ENCODE data around the gene RPL39L.

- TF ChIP-seq CTCF (IDR thresholded peaks at IDR 0.05) (no peak), POLR2A (IDR thresholded peaks at IDR 0.05; ENCODE audit: low read depth) (no peak), POLR2AphosphoS5 (IDR thresholded peaks at IDR 0.05) (no peak), EP300 (IDR thresholded peaks at IDR 0.05) (no peak)
Observed at GRCh38 chr3:187146389-187146788, 7.1 kb upstream of the RPL39L start.

All from esophagus muscularis mucosa (tissue), 4 donors.